Measurements from ENCODE around the gene VPS37B.

The VPS37B gene

DNA sequence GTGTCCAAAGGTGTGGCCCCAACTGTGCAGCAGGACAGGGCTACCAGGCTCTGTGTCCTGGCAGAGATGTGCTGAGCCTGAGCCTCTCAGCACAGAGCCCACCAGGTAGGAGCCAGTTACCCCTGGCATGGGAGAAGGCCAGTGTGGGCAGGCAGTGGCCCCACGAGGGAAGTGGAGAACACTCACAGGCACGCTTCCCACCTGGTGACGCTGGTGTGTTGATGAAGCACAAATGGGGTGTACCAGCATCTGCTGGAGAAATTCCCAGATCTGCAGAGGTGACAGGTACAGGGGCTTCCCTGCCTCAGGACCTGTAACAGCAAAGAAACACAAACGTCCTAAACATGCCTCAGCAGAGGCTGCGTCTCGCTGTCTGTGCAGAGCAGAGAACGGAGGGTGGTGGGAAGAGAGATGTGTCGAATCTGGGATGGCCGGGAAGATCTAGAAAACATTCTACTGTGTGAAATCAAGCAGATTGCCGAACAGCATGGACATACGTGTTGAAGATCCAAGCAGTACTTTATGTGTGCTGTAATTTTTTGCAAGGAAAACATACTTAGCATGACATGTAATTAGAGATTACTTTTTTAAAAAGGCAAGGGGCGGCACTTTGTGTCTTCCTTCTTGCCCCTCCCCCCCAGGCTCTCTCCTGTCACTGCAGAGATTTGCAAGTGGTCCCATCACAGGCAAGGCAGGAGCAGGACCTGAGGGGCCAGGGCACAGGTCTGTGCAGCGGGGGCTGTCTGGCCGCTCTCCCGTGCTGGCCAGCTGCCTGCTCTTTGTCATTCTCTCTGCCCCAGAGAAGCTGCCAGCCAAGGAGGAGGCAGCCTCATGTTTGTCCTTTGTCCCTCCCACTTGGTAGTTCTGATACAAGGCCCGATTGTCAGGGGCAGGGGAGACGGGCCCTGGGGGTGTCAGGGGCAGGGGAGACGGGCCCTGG, 43.3 kb downstream of the VPS37B start:
- DNase-seq (ENCODE audit: low read depth): no peak

- DNase-seq (ENCODE audit: low read depth): no peak
Observed at GRCh38 chr12:122851820-122852219, 44.1 kb downstream of the VPS37B start.

GRCh38 chr12:122850695-122851350, 45.1 kb downstream of the VPS37B start:
- no peak for DNase-seq (ENCODE audit: low read depth)

- no peak for DNase-seq (ENCODE audit: low read depth)
Observed at GRCh38 chr12:122850048-122850445, 45.9 kb downstream of the VPS37B start.

- no peak for DNase-seq (ENCODE audit: low read depth)
Observed at GRCh38 chr12:122849352-122850047, 46.4 kb downstream of the VPS37B start.

- no peak for DNase-seq (ENCODE audit: low read depth)
Observed at GRCh38 chr12:122848471-122849351, 47.2 kb downstream of the VPS37B start.

- no peak for DNase-seq (ENCODE audit: low read depth)
Observed at GRCh38 chr12:122847921-122848421, 48.0 kb downstream of the VPS37B start.

GRCh38 chr12:122847516-122847836, 48.4 kb downstream of the VPS37B start:
- DNase-seq (ENCODE audit: low read depth): no peak

DNA sequence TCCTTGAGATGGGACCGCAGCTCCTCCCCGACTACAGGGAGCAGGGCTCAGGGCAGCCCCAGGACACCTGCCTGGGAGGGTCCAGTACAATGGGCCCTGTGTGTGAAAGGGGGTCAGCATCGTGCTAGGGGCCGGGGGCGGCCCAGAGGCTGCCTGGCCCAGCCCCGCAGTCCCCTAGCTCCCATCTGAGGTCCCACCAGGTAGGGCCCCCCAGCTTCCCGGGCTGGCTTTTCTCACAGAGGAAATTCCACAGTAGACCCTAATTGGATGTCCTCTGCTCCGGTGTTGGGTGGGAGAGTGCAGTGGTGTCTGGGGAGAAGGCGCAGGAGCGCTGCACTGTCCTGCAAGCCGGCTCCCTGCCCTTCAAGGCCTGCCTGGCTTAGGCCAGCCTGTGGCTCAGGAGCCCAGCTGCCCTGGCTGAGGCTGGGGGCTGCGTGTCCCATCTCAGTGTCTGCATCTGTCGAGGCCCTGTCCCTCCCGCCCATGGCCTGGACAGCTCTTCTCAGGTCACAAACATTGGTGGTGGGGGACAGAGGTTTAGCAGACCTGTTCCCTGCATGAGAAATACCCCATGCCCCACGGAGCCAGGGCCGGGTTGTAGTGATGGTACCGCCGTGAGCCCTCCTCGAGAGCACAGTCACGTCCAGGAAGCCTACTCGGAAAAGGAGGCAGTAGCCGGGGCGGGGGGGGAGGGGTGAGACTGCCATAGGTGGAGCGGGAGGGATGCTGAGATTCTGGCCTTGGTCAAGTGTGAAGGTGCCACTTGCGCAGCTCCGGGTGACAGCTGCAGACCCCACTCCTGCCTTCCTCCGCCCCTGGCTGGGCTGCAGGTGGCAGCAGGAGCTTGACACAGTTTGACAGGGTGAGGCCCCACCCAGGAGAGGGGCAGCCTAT, 49.1 kb downstream of the VPS37B start:
- no peak for DNase-seq (ENCODE audit: low read depth)

GRCh38 chr12:122845865-122846621, 49.9 kb downstream of the VPS37B start:
- DNase-seq (ENCODE audit: low read depth): no peak

- DNase-seq (ENCODE audit: low read depth): no peak
Observed at GRCh38 chr12:122845041-122845864, 50.7 kb downstream of the VPS37B start.

GRCh38 chr12:122844366-122844971, 51.5 kb downstream of the VPS37B start:
- no peak for DNase-seq (ENCODE audit: low read depth)

- no peak for DNase-seq (ENCODE audit: low read depth)
Observed at GRCh38 chr12:122843455-122843854, 52.5 kb downstream of the VPS37B start.

DNA sequence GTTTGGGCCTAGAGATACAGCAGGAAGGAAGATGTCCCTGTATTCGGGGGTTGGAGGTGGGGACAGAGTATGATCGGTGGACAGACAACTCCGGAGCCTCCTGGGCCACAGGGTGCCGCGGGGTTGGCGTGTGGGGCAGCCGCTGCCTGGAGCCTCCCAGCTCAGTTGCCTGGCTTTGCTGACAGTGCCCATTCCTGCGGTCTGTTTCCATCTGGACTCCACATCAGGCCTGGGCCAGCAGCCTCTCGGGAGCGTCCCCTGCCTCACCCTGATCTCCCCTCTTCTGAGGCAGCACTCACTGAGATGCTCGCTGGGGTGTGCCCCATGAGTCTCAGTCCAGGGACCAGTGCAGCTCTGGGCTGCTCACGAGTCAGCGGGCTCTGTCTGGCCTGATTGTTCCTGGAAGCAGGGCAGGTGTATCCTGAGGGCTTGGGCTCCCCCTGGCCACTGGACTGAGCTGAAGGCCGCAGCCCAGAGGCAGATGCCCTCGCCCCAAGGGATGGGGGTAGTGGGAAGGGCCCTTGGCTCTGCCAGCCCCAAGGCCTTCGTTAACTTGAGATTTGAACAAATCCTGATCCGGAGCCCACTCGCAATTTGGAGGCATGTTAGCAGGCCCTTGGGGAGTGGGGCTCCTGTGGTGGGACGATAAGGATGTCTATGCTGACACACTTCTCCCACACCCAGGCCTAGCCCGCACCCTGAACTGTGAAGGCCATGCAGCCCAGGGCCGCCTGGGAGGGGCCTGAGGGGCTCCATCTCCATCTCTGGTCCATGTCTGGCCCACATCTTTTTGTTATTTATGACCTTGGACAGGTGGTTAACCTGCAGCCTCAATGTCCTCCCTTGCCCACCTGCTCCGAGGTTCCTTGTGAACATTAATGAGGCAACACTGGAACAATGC, 53.2 kb downstream of the VPS37B start:
- no peak for DNase-seq (ENCODE audit: low read depth)

DNA sequence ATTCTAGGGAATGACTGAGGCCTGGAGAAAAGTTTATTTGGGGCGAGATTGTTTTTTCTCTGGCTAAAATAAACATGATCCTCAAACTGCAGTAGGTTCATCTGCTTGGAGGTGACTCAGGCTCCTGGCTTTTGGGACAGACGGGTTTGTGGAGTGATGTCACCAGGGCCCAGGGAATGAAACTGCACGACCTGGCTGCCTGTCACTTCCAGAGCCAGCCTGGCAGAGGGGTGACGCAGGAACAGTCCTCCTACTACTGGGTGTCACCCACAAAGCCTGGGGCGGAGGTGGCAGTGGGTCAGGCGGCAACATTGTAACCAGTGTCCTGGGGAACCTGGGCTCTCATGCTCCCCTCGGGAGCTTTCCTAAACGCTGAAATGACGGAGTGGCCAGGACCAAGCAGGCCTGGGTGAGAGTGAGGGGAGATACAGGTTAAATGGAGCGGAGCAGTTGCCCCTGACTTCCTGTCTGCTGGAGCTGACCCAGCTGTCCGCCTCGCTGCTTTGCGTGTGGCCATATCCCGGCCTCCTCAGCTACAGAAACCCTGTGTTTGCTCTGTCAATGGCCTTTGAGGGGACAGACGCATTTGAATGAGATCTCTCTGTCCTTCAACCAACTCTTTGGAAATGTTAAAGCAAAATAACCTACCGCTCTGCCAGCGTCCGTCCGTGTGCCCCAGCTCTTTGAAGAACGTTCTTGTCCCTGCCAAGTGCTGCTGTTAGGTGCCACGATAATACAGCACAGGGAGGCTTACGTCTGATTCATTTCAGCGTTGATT, 54.2 kb downstream of the VPS37B start:
- DNase-seq (ENCODE audit: low read depth): no peak

Data from stimulated activated CD8-positive, alpha-beta memory T cell treated with anti-CD3 and anti-CD28 coated beads, Interleukin-12 subunit alpha, Interleukin-12 subunit beta, amount 100 ng/mL, for 1 hour (primary cell).